ENCODE measurements around the gene BSPRY. TPM values are rescaled to one million over a fixed set of nuclear protein-coding genes. Genes with fewer than 3 reads are reported as not detected.

BSPRY gene
- total and polyA plus RNA-seq, 2 of the 13 experiments (the other 11 are each of a cell fraction or from before 2014, with no cell fraction given) = 0.09 to 0.26 TPM

GRCh38 chr9:113401027-113401792, 51.9 kb downstream of the BSPRY start, which contains the start of gene ALAD (continued):
- 0 out of 2 replicates have a peak, but pooled peaks have one; percentile 43 for TF ChIP-seq NRL (CRISPR knock-in tag; IDR thresholded peaks at IDR 0.05; ENCODE audit: borderline replicate concordance)
- peak; percentile 75; the same call in 1 of the 2 replicates for TF ChIP-seq ZNF556 (CRISPR knock-in tag; IDR thresholded peaks at IDR 0.05; ENCODE audit: borderline replicate concordance)
- no peak for TF ChIP-seq HNF1A (IDR thresholded peaks at IDR 0.05; ENCODE audit: low read depth)
- TF ChIP-seq HNF1A (CRISPR knock-in tag; IDR thresholded peaks at IDR 0.05; ENCODE audit: borderline replicate concordance) = peak; percentile 84; the same call in 1 of the 2 replicates
- peak; percentile 80 for TF ChIP-seq ZNF691 (CRISPR knock-in tag; IDR thresholded peaks at IDR 0.05; ENCODE audit: borderline replicate concordance, low read depth)
- peak; percentile 71; the same call in 1 of the 2 replicates for TF ChIP-seq ZNF280B (CRISPR knock-in tag; IDR thresholded peaks at IDR 0.05; ENCODE audit: borderline replicate concordance)
- TF ChIP-seq NR2F2 (IDR thresholded peaks at IDR 0.05; ENCODE audit: borderline replicate concordance, low read depth) = no peak
- no peak for TF ChIP-seq SCMH1 (CRISPR knock-in tag; IDR thresholded peaks at IDR 0.05; ENCODE audit: borderline replicate concordance)
- TF ChIP-seq HOMEZ (CRISPR knock-in tag; IDR thresholded peaks at IDR 0.05; ENCODE audit: low read depth) = 0 out of 2 replicates have a peak, but pooled peaks have one; percentile 48
- TF ChIP-seq PITX1 (CRISPR knock-in tag; IDR thresholded peaks at IDR 0.05) = peak; percentile 83; the same call in 1 of the 2 replicates
- TF ChIP-seq ZSCAN21 (CRISPR knock-in tag; IDR thresholded peaks at IDR 0.05; ENCODE audit: borderline replicate concordance) = no peak
- TF ChIP-seq RCOR2 (CRISPR knock-in tag; IDR thresholded peaks at IDR 0.05) = peak; percentile 75; the same call in 1 of the 2 replicates
- peak; percentile 85 for TF ChIP-seq ZNF503 (CRISPR knock-in tag; IDR thresholded peaks at IDR 0.05)
- peak; percentile 72; the same call in 1 of the 2 replicates for TF ChIP-seq HNRNPUL1 (IDR thresholded peaks at IDR 0.05; ENCODE audit: low read depth, low read length)
- TF ChIP-seq ZNF274 (CRISPR knock-in tag; IDR thresholded peaks at IDR 0.05) = no peak; the same call in none of the 2 replicates
- TF ChIP-seq SRSF1 (optimal IDR thresholded peaks at IDR 0.05; ENCODE audit: low read depth, low read length) = no peak
